GM08714 (cell line): ENCODE measurements around the gene LYL1.

Experiments
- H3K4me3 ChIP-seq: fragments of 200-500 bp; sonication (Bioruptor generic); 2 replicates; pipeline ENCODE4 v1.5.1; 2014; ENCODE audit warnings: mild to moderate bottlenecking, low read length, inconsistent platforms
- ZNF274 ChIP-seq: IDR thresholded peaks from 2 replicates; pipeline ENCODE4 v1.6.1; 2012; ENCODE audit warnings: mild to moderate bottlenecking, low read depth, low read length

LYL1 gene

DNA sequence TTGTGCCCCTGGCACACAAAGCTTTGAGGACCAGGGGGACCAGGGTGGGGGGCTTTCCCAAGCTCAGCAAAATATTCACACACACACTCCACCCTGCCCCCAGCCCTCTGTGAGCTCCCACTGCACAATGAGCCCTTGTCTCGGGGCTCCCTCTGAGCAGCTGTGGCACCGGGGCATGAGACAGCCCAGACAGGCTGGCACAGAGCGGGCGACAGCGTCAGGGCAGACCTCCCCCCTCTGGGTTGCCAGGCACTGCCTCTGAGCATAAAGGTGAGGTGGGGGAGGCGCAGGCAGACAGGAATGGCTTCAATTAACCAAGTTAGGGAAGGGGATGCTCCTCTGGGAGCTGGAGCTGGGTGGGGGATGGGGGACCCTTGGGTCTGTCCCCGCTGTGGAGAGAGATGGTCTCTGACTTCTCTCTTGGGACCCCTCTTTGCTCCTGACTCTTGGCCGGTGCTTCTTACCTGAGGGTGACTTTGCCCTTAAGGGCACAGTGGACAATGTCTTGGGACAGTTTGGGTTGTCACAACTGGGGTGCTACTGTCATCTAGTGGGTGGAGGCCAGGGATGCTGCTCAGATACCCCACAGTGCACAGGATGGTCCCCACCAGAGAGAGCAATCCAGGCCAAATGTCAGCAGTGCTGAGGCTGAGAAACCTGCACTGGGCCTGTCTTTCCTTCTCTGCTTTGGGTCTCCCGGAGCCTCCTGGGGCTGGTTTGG lies 30.3 kb downstream of the LYL1 start:
- H3K4me3 ChIP-seq = no peak overlapping the region
- no peak for TF ChIP-seq ZNF274

DNA sequence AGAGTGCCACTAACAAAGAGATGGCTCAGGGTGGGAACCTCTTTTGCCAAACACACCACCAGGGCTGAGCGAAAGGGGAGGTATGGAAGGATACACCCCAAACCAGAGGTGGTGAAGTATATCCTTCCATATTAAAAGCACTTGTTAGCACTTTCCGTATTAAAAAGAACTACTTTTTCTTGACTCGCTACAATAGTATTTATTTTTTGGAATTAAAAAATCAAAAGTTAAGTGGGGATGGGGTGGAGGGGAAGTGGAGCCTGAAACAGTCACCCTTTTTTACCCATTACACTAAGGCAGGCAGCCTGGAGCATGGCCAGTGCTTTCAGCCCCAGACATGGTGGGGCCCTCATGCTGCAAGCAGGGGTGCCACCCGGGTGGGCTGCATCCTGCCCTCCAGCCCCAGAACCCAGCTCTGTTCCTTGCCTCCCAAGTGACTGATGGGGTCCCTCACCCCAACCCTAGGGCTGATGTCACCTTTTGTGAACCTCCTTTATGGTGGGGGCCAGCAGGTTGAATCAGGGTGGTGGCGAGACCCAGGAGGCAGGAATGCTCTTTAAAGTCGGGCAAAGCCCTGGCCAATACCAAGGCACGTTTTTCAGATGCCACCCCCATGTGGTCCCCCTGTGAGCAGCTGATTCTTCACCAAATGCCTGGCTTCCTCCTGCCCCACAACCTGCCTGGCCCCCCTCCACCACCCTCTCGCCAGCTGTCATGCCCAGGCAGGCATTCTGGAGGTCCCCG lies 31.0 kb downstream of the LYL1 start:
- H3K4me3 ChIP-seq = no peak overlapping the region
- no peak for TF ChIP-seq ZNF274

DNA sequence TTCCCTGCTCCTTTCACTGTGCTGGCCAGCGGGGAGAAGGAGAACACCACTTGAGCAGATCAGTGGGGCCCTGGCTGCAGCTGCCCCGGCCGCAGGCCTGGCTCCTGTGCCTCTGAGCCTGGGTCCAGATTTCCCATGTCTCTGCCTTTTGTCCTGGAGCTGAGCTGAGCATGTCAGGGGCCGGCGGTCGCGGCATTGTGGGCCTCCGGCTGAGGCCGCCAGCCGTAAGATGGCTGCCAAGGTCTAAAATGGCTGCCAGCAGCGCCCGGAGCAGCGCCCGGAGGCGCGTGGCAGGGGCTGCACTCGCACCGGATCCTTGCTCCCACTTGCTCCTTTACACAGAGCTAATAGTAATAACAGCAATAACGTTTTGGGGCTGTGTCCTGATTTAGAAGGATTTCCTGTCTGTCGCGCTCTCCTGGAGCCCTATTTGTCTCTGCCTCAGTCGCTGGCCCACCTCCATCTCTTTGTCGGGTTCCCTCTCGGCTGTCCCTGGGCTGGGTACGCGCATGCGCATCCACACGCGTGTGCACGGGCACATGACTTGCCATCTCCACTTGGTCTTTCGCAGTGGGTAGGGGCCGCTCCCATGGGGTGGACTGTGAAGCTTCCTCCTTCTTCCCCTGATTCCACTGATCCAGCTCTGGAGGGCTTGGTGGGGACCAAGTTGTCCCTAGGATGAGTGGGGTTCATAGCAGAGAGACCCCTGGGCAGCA lies 32.1 kb downstream of the LYL1 start:
- H3K4me3 ChIP-seq = no peak overlapping the region
- TF ChIP-seq ZNF274 = no peak

DNA sequence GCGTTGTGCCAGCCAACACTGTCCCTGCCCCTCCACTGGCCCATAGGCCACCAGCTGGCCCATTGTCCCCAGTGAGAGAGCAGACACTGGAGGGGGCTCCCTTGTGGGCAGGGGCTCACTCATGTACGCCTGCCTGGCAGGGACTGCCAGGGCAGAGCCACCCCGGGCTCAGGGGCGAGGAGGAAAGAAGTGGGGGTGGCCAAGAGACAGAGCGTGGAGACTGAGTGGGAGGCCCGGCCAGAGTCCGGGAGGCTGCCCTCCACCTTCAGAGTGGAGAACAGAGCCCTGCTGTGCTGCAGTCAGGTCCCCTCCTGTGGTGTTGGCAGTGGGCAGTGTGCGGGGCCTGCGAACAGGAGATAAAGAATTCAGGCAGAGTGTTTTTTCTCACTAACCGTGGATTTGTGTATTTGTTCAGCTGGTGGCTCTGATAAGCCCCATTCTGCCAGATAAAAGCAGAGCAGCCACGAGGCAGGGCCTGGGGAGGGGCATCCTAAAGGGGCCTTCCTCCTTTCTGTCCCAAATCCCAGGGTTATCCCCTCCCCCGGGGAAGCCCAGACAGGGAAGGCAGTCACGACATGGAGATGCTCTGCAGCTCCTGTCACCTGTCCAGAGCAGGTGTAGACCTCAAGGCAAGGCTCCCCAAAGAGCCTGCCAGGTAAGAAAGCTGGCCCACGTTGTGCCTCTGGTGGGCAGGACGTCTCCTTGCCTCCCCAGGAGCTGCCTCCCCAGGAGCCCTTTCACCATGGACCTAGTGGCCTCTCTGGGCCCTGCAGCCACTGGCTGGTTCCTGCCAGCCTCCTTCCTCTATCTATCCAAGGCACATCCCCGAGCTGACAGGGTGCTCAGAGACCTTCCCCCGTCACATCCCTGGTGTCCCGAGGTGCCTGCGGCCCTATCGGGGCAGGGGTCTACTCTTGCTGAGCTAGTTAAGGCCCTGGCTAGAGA lies 33.0 kb downstream of the LYL1 start:
- no peak overlapping the region for H3K4me3 ChIP-seq
- no peak for TF ChIP-seq ZNF274

DNA sequence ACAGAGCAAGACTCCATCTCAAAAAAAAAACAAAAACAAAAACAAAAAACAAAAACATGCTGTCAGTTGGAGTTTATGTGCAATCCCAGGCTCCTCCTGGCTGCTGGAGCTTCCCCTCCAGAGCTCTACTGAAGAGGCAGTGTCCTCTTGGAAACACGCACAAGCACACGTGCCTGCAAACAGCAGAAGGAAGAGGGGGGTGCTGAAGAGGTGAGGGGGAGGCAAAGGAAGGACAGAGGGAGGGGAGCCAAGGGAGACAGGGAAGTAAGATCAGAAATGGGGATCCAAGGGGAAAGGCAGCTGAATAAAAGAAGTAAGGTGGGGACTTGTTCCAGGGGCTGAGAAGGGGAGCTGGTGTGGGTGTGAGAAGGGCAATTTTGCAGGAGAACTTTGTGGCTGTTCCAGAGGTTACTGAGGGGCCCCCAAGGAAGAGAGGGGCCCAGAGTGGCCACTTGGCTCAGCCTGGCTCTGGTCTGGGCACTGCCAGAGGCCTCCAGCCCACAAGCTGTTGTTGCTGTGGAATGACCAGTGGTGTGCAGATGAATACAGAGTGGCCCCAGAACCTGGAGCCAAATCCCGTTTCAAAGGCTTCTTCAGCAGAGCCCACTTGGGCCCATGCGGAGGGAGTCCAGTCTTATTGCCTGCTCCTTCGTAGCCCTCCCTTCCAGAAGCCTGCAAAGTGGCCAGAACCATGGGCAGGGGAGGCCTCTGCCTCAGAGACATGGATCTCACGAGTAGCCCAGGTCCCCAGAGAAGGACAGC lies 34.4 kb downstream of the LYL1 start:
- no peak overlapping the region for H3K4me3 ChIP-seq
- TF ChIP-seq ZNF274 = no peak

DNA sequence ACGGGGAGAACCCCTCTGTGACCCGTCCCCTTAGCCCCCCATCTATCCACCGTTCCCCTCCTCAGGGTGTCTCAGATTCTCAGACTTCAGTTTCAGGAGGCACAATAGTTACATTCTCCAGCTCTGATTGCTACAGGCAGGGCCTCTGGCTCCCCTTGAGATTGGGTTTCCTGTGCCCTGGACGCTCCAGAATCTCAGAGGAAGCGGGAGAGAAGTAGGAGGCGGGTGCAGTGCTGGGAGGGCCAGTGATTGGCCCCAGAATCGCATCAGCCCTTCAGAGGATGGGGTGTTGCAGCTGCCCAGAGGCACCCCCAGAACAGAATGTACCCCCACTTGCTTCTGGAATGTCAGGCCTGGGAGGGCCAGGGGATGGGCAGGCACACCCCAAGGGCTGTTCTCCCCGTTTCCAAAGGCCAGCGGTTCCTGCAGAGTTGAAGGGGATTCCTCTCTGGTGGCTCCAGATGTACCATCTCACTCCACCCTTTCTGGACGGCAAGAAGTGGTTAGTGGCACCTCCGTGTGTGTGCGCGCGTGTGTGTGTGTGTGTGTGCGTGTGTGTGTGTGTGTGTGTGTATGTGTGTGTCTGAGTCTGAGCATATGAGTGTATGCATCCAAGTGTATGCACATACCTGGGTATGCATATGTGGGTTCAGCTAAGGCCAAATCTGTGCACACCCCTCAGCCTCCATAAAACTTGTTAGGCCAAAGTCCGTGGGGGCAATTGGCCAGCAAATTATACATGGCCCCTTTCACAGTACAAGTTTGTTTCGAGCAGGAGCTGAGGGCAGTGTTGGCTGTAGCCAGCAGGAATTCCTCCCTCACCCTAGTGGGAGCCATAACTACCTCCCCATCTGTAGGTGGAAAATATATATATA lies 35.5 kb downstream of the LYL1 start:
- H3K4me3 ChIP-seq = no peak overlapping the region
- TF ChIP-seq ZNF274 = no peak

DNA sequence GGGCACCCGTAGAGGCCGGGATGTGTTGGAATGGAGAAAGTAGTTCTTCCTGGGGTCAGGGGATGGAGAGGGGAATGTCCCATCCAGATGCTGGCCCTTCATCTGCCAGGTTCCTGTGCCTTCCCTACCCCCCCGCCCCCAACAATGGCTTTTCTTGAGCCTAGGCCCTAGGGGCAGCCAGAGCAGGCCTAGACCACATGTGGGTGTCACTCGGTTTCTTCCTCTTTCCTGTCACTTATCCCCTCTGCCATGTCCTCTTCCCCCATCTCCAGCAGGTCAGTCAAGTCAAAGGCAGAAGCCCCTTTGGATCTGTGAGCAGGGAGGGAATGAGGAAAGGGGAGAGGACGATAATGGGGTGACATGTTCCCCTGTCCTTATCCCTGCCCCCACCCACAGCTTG lies 36.4 kb downstream of the LYL1 start:
- TF ChIP-seq ZNF274 = no peak
- H3K4me3 ChIP-seq = no peak overlapping the region

DNA sequence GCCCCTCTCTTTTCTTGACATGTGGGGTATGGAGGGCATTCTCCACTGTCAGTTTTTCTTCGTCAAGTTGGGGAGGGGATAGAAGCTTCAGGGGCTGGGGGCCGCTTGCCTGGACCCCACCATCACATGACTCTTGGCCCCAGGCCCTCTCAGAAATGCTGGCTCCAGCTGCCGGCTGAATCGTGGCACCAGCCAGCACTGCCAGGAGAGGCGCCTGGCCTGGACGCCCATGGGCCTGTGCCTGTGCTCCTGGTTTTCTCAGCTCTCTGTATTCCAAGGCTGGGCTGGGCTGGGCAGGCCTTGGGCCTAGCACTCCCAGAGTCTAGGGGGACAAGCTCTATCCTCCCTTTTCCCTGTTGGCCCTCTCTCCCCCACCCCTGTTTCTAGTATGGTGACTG lies 38.6 kb downstream of the LYL1 start:
- TF ChIP-seq ZNF274 = no peak
- H3K4me3 ChIP-seq = no peak overlapping the region

DNA sequence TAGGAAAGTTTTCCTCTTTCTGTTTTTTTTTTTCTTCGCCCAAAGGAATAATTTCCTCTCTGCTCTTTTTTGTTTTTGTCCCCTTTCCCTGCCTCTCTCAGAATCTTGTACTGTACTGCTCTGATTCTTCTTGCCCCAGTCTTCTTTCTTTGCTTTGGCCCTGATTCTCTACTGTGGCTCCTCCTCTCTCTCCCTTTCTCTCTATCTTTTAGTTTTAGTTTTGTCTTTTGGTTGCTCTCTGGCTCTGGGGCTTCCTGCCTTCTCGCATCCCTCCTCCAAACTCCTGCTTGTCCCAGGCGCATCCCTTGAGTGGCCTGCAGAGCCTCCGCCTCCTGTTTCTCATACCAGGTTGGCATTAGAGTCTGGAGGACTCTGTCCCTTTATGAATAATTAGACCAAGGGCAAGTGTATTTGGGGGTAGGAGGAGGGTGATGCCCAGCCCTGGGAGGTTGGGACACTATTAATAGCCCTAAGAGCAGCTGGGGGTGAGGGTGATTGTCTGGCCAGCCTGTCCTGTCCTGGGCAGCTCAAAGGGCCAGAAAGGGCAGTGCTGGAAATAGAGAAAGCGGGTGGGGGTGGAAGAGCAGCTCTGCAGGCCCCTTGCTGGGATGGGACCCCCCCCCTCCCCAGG lies 39.1 kb downstream of the LYL1 start:
- no peak overlapping the region for H3K4me3 ChIP-seq
- TF ChIP-seq ZNF274 = no peak

DNA sequence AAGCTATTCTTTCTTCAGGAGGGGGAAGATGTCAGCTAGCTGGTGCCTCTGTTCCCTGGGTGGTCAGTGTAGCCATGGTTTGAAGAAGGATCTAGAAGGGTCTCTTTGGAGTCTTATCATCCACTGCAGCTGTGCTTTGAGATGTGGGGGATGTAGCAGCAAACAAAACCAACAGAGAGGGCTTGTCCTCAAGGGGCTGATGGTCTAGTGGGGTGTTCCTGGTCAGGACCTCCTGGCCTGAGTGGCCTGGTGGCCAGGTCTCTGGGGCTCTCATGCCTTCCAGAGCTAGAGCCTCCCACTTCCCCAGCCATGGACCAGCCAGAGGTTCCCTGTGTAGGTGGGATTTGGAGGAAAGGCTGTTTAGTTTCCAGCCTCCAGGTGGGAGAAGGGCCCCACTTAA lies 40.3 kb downstream of the LYL1 start:
- no peak for TF ChIP-seq ZNF274

DNA sequence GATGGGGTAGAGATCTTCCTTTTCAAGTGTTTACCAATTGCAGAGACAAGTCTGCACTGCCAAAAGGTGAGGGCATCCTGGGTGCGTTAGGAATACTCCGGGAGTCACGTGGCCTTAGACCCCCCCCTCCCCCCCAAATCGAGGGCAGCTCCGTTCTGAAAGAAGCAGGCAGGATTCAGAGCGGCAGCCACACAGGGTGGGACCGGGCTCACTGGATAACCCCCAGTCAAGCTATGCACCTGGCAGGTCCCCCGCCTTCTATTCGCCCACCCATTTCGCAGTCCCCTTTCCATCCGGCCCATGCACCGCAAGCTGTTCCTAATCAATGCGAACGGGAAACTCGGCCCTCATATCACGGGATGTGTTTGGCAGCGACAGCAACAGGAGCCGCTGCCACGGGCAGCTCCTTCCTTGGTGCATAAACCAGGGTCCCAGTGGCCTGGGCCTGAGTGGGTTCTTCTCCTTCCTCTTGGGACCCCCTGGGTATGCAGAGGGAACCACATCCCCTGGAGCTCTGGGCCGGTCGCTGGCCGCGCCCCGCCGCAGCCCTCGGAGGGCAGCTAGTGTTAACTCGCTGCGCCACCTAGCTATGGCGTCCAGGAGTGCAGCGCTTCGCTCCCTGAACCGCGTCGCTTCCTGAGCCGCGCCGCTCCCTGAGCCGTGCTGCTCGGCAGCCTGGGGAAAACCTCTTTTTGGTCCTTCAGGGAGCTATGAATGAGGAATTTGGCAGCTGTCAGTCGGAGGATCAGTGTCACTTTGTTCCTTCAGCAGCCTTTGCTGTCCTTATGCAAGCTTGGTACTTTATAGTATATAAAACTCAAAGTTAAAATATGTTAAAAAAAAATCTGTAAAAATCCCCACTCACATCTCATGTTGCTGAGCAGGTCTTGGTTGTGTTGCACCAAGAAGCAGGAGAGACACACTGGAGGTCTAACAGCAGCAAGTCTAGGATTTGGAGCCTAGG lies 41.4 kb downstream of the LYL1 start:
- H3K4me3 ChIP-seq = no peak overlapping the region
- no peak for TF ChIP-seq ZNF274

More for the DNA sequence above, 40.3 kb downstream of the LYL1 start:
- no peak overlapping the region for H3K4me3 ChIP-seq
